Activated CD8-positive, alpha-beta T cell treated with anti-CD3 and anti-CD28 coated beads for 36 hours (primary cell): Measurements from ENCODE around the gene PXDN. TPM values are rescaled to one million over a fixed set of nuclear protein-coding genes. Genes with fewer than 3 reads are reported as not detected.
A peak's percentile ranks its signal among the peaks of the same experiment; 100 is the strongest.

ENCODE experiments used
- ATAC-seq: fragments of 200-7000 bp; cut with Tn5 transposase; one replicate; pipeline ENCODE4 v1.10.0; 2021; ENCODE audit warnings: mild to moderate bottlenecking, moderate library complexity
- CTCF ChIA-PET: fragments of 350-600 bp; sonication (Branson Sonifier 250); formaldehyde crosslinking; loops from one replicate; lab custom pipeline; 2021; ENCODE audit warnings: antibody characterized with exemption; lab: Charles Lee
- POLR2A ChIA-PET: fragments of 350-600 bp; sonication (Branson Sonifier 250); formaldehyde crosslinking; loops from one replicate; lab custom pipeline; 2021; ENCODE audit warnings: antibody characterized with exemption; lab: Charles Lee
- DNase-seq: peaks from one replicate; pipeline ENCODE4 v3.0.0-alpha.2; 2020
- H3K27ac Mint-ChIP-seq: one replicate; pipeline ENCODE4 v1.8.0; 2021; ENCODE audit warnings: mild to moderate bottlenecking, mixed read lengths
- H3K27me3 Mint-ChIP-seq: one replicate; pipeline ENCODE4 v1.8.0; 2021; ENCODE audit warnings: mixed read lengths
- H3K36me3 Mint-ChIP-seq: one replicate; pipeline ENCODE4 v1.8.0; 2021; ENCODE audit warnings: low read depth, mixed read lengths
- H3K4me1 Mint-ChIP-seq: one replicate; pipeline ENCODE4 v1.8.0; 2021; ENCODE audit warnings: low read depth, mixed read lengths
- H3K4me3 Mint-ChIP-seq: one replicate; pipeline ENCODE4 v1.8.0; 2021; ENCODE audit warnings: mild to moderate bottlenecking, moderate library complexity, mixed read lengths
- H3K9me3 Mint-ChIP-seq: one replicate; pipeline ENCODE4 v1.8.0; 2021; ENCODE audit warnings: mixed read lengths
- intact Hi-C: fragments of 100-400 bp; cut with micrococcal nuclease; formaldehyde crosslinking; loops from one replicate; pipeline ENCODE4 v1.10.0; 2022
- total RNA-seq, 2 experiments: library from RNA; stranded (reverse); gene quantifications; one replicate each; pipeline ENCODE4 v1.2.3, GENCODE V29; 2021
- TF ChIP-seq, protein P1 (sequence below): fragments of 200-600 bp; IDR thresholded peaks from one replicate; pipeline ENCODE4 v1.8.0; 2022; ENCODE audit warnings: antibody characterized with exemption, mild to moderate bottlenecking

Gene PXDN
- total RNA-seq, 2 experiments from 2014 or later, result 0.58 to 0.83 TPM

DNA sequence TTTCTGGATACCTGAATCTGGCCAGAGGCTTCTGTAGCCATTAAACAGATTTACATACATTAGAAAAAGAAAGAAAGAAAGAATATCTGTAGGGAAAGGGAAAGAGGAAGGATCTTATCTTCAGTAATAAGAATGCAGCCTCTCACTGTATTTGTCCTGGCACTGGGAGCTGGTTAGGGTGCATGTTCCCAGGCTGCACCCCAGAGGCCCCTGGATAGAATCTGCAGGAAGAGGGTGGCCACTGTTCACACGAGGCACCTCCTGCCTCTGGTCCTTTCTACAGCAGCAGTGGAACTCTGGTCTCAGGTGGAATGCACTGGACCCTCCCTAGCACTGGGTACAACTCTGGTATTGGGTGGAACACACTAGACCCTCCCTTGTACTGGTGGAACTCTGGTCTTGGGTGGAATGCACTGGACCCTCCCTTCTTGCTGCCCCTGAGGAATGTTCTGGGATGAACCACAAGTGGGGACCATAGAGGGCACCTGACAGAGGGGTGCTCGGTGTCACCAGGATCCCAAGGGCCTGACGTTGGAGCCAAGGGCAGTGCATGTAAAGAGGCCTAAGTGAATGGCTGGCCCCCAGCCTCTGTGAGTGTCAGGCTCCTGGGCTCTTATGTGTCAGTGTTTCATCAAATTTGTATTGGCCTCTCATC is 27.4 kb upstream of the PXDN start:
- ATAC-seq, result no peak
- H3K27ac Mint-ChIP-seq, result no peak overlapping the region
- no peak for DNase-seq
- TF ChIP-seq, protein P1, sequence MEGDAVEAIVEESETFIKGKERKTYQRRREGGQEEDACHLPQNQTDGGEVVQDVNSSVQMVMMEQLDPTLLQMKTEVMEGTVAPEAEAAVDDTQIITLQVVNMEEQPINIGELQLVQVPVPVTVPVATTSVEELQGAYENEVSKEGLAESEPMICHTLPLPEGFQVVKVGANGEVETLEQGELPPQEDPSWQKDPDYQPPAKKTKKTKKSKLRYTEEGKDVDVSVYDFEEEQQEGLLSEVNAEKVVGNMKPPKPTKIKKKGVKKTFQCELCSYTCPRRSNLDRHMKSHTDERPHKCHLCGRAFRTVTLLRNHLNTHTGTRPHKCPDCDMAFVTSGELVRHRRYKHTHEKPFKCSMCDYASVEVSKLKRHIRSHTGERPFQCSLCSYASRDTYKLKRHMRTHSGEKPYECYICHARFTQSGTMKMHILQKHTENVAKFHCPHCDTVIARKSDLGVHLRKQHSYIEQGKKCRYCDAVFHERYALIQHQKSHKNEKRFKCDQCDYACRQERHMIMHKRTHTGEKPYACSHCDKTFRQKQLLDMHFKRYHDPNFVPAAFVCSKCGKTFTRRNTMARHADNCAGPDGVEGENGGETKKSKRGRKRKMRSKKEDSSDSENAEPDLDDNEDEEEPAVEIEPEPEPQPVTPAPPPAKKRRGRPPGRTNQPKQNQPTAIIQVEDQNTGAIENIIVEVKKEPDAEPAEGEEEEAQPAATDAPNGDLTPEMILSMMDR, result no peak
- H3K4me3 Mint-ChIP-seq, result no peak overlapping the region
- POLR2A ChIA-PET, result no interaction called here
- H3K9me3 Mint-ChIP-seq, result no peaks in the 10 kb centered on the region
- H3K4me1 Mint-ChIP-seq, result no peaks in the 10 kb centered on the region
- H3K27me3 Mint-ChIP-seq, result peaks cover 2% of the 10 kb centered on the region
- intact Hi-C loops, result no loop called here
- H3K36me3 Mint-ChIP-seq, result no peaks in the 10 kb centered on the region
- CTCF ChIA-PET, result no interaction called here

DNA sequence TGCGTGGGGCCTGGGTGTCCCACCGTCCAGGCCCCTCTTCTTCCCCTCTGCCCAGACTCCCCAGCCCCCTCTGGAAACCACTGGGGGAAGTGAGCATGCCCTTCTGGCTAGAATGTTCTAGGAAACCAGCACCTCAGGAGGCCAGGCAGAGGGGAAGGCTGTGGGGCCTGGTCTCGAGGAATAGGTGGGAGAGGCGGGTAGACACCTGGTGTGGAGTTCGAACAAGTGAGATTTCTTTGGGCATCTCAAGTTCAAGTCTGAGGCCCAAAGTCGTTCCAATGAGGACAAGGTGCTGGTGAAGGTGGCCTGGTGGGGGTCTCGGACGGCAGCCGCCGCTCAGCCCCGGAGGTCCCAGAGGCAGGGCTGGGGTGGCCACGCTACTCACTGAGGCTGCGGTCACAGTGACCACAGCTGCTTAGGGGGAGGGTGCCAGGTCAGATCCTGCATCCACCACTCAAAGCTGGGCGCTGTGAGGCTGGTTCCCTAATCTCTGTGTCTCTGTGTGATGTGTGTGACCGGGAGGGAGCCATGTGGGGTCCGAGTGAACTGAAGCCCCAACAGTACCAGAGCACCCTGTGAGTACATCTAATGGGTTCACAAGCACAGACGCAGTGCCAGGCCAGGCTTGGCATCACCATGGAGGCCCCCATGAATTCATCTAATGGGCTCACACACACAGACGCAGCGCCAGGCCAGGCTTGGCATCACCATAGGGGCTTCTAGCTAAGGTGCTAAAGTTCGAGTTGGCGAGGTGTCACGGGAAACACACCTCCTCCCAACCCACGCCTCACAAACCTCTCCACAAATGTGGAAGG is 26.5 kb upstream of the PXDN start:
- Mint-ChIP-seq H3K27ac (no peak overlapping the region), H3K4me1 (no peaks in the 10 kb centered on the region), H3K4me3 (no peak overlapping the region), H3K27me3 (peaks cover 2% of the 10 kb centered on the region), H3K36me3 (no peaks in the 10 kb centered on the region), H3K9me3 (no peaks in the 10 kb centered on the region)
- intact Hi-C loops, result no loop called here
- TF ChIP-seq, protein P1, result no peak
- CTCF ChIA-PET, result interaction anchor here (1.2 to 1.8 kb wide), 2 partner anchors 15 to 44 kb away, joined by 3 to 4 read pairs; no protein-coding TSS in a partner anchor
- no peak for DNase-seq
- POLR2A ChIA-PET, result no interaction called here
- no peak for ATAC-seq

DNA sequence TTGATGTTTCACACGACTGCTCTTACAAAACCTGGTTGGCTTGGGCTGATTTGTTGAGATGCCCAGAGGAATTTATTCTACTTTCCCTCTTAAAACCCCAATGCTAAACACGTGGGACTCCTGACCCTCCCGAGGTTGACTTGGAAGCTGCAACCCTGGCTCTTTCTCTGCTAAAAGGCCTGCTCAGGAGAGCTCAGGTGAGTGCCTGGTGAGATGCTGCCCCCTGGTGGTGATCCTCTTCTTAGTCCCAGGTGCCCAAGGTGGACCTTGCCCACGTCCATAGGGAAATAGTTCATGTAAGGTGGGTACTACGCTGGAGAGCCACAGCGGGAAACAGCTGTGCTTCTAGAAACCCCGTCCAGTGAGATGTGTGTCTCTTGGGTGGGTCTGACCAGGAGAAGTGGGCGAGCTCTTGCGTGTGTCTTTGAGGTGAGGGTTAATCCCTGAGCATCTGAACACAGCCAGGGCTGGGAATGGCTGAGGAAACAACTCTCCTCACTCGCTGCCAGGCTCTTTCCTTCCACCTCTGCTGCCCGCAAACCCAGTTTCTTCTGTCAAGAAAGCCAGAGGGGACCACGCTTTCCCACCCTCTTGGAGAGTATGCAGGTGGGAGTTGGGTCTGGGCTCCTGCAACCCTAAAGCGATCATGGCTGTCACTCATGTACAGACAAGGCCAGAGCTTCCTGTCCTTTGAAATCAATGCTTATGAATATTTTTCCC is 25.5 kb upstream of the PXDN start:
- no peak overlapping the region for H3K4me3 Mint-ChIP-seq
- intact Hi-C loops, result no loop called here
- H3K9me3 Mint-ChIP-seq, result no peaks in the 10 kb centered on the region
- DNase-seq (peak; percentile 76), ATAC-seq (peak; percentile 53)
- H3K27ac Mint-ChIP-seq, result no peak overlapping the region
- no peaks in the 10 kb centered on the region for H3K4me1 Mint-ChIP-seq
- no peaks in the 10 kb centered on the region for H3K36me3 Mint-ChIP-seq
- POLR2A ChIA-PET, result no interaction called here
- TF ChIP-seq, protein P1, result peak; percentile 66
- peaks cover 2% of the 10 kb centered on the region for H3K27me3 Mint-ChIP-seq
- CTCF ChIA-PET, result interaction anchor here (0.7 to 1.9 kb wide), 13 partner anchors 8 to 220 kb away, joined by 3 to 11 read pairs (median 3); no protein-coding TSS in a partner anchor

DNA sequence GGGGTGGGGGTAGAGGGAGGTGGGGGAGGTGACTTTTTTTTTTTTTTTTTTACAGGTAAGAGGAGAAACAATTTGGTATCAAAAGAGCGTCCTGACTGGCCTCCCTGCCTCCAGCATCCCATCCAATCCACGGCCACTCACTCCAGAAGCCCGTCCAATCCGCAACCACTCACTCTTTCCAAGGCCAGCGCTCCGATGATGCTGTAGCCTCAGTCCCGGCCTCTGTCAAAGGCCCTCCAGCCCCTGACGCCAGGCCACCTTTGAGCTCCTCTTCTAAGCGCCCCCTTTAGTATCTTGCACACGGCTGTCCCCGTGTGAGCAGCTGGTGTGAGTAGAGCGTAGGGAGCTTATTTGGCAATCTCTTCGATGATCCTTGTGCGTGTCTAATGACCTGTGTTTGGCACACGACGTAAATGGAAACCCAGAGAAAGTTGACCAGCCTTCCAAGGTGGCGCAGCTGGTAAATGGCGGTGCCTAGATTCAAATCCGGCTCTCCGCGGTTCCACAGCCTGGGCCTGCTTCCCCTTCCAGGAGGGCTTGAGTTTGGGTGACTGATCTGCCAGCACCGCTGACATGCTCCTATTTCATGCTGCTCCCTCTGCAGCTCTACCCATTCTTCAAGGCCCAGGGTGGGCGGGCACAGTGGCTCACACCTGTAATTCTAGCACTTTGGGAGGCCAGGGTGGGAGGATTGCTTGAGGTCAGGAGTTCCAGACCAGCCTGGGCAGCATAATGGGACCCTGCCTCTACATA is 23.8 kb upstream of the PXDN start:
- DNase-seq (no peak), ATAC-seq (no peak)
- TF ChIP-seq, protein P1, result no peak
- POLR2A ChIA-PET, result no interaction called here
- intact Hi-C loops, result no loop called here
- CTCF ChIA-PET, result interaction anchor here (1.9 kb wide), 1 partner anchor 20 kb away, joined by 9 read pairs; no protein-coding TSS in a partner anchor
- H3K27ac Mint-ChIP-seq, result no peak overlapping the region
- H3K36me3 Mint-ChIP-seq, result no peaks in the 10 kb centered on the region
- H3K27me3 Mint-ChIP-seq, result no peaks in the 10 kb centered on the region
- no peaks in the 10 kb centered on the region for H3K4me1 Mint-ChIP-seq
- H3K9me3 Mint-ChIP-seq, result no peaks in the 10 kb centered on the region
- H3K4me3 Mint-ChIP-seq, result no peak overlapping the region
